HG02642 (cell line): Measurements from ENCODE around the gene RNF144A.
"Not testable (repeated sequence)": the region's sequence is repeated elsewhere in the genome, so short reads cannot be mapped to it uniquely, and the experiment has no call there.

Experiments used
- ATAC-seq: cut with Tn5 transposase; IDR thresholded peaks from one replicate; pipeline ENCODE4 v1.9.1; 2021; ENCODE audit warnings: mild to moderate bottlenecking; ENCODE audit not compliant: unreplicated experiment, poor library complexity

Gene RNF144A

GRCh38 chr2:6927186-6927585 lies 10.0 kb downstream of the RNF144A start:
- ATAC-seq = no peak

GRCh38 chr2:6927753-6928152 lies 10.5 kb downstream of the RNF144A start:
- no peak for ATAC-seq

GRCh38 chr2:6928452-6928851 lies 11.2 kb downstream of the RNF144A start:
- no peak for ATAC-seq

- no peak for ATAC-seq
Observed at GRCh38 chr2:6929196-6929819, 12.1 kb downstream of the RNF144A start.

GRCh38 chr2:6930923-6931647 lies 13.9 kb downstream of the RNF144A start:
- no peak for ATAC-seq

- no peak for ATAC-seq
Observed at GRCh38 chr2:6931753-6932152, 14.5 kb downstream of the RNF144A start.

DNA sequence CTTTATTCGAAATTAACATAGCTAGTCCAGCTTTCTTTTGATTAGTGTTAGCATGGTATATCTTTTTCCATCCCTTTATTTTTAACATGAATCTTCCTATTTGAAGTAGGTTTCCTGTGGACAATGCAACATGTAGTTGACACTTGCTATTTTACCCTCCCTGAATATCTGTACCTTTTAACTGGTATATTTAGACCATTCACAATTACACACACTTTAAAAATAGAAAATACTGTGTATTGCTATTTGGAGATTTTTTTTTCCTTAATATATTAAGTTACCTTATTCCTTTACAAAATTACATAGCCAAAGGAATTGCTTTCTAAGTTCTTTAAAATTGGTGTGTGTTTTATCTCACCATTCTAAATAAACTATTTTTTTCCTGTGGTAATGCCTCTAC lies 15.0 kb downstream of the RNF144A start:
- no peak for ATAC-seq

DNA sequence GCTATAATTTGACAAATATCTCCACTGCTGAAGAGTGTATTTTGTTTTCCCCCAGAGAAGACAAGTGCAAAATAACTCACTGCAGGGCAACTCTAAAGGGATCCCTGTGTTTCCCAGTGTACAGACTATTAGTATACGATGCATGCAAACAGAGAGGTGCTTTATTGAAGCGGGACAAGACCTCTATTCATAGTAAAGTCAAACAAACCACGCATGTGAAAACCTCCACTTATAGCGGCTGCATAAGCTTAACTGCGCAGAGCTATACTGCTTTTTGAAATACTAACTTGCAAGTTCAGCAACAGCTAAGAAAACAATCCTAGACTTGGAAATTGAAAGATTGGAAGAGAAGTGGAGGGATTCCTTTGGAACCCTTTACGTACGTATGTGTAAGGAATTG lies 15.6 kb downstream of the RNF144A start:
- ATAC-seq = no peak

- ATAC-seq = no peak
Observed at GRCh38 chr2:6933911-6934310, 16.7 kb downstream of the RNF144A start.

DNA sequence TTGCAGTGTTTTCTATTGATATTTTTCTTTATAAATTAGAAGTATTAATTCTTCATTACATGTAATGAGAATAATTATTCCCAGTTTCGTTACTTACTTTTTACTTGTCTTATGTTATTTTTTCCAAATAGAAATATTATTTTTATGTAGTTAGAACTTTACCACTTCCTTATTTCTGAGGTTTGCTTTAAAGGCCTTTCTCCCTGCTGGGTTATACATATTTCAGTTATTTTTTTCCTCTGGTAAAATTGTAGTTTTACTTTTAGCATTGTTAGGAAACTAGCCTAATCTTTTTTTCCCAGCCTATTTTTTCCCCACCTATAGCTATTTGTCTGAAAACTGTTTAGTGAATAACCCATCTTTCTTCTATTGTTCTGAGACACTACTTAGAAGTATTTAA lies 17.1 kb downstream of the RNF144A start:
- ATAC-seq = no peak

DNA sequence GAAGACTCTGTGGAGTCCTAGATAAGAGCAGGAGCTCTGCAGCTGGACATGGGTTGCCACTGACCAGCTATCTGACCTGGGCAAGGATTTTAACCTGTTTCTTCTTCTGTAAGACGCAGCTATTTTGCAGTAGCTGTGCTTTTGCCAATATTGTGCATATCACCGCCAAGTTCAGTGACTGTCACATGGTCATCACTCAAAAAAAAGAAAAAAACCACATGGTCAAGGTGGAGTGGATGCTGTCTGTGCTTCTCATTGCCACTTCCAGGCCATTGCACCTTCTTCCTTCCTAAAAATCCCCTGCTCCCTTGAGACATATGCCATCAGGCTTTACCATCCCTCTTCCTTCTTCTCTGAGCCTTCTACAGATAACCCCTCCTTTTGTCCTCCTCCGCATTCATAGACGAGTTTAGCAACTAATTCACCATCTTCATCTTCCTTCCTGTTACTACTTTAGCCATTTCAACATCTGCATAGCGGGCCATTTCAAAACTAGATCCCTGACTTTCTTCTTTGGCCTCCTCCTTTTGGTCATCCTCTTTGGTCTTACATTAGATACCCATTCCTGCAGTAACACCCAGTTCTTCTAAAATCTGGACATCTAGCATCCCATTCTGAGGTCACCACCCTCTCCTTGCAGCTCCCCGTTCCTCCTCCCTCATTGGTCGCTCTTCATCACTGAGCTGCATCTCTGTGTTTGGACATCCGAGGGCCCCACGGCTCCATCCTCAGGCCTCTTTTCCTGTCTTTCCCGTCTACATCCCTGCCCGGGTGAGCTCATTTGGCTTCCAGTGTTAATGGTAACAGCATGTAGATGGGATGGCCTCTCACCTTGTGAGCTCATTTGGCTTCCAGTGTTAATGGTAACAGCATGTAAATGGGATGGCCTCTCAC lies 17.8 kb downstream of the RNF144A start:
- ATAC-seq = no peak

GRCh38 chr2:6935652-6936020 lies 18.4 kb downstream of the RNF144A start:
- not testable (repeated sequence) for ATAC-seq

DNA sequence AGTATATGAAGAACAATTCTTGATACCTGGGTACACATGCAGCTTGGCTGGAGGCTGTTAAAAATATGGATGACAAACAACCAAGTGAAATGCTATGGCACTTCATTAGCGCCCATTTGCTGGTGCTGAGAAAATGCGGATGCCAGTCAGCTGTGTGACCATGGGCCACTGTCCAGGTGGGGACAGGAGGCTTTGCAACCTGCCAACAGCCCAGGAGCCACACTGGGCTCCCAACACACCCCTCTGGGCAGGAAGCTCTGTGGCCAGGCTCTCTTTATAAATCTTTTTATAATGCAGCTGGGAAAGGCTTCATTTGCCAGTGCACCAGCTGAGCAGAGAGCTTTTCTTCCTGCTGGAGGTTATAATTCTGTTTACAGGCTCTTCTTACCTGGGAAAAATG lies 19.9 kb downstream of the RNF144A start:
- ATAC-seq = no peak

DNA sequence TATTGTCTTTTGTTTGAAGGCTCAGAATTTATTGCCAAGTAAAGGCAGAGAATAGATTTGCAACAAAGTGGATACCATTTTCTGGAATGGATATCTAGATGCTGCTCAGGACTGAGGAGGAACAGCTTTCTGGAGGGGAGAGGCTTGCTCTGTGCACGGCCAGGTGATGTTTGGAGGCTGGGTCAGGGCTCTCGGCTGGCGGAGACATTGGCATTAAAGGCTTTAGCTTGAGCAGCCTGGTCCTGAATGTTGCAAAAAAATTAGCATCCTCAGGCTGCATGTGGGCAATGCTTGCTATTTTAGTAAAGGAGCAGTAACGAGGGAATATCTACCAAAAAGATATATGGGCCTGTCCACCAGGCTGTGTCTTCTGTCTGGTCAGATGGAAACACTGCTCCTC lies 20.4 kb downstream of the RNF144A start:
- no peak for ATAC-seq

DNA sequence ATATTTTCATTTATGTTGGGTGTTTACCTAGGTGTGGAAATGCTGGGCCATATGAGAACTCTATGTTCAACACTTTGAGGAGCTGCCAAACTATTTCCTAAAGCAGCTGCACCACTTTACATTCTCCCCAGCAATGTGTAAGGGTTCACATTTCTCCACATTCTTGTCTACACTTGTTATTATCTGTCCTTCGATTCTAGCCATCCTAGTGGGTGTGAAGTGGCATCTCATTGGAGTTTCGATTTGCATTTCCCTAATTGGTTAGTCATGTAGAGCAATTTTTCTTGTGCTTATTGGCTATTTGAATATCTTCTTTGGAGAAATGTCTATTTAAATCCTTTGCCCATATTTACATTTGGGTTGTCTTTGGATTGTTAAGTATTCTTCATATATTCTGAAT lies 21.9 kb downstream of the RNF144A start:
- no peak for ATAC-seq

DNA sequence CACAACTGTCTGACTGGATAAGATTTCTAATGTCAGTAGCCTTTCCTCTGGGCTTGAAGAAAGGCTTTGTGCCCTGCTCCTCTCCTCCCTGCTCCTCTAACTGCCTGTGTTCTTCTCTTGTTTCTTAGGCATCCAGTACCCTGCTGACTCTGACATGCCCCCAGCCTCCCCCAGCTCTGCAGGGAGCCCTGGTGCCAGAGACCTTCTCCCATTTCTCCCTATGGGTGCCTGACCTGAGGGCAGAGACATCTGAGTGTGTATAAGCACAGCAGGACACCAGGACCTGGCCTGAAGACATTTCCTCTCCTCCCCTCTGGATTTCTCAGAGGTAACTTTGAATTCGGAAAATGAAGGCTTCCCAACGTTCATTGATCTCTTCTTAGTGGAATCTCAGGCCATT lies 23.6 kb downstream of the RNF144A start:
- no peak for ATAC-seq

GRCh38 chr2:6941299-6942046 lies 24.3 kb downstream of the RNF144A start:
- no peak for ATAC-seq

- ATAC-seq = no peak
Observed at GRCh38 chr2:6942848-6943247, 25.6 kb downstream of the RNF144A start.

- ATAC-seq = no peak
Observed at GRCh38 chr2:6943523-6943922, 26.3 kb downstream of the RNF144A start.

- no peak for ATAC-seq
Observed at GRCh38 chr2:6943971-6944370, 26.8 kb downstream of the RNF144A start.

DNA sequence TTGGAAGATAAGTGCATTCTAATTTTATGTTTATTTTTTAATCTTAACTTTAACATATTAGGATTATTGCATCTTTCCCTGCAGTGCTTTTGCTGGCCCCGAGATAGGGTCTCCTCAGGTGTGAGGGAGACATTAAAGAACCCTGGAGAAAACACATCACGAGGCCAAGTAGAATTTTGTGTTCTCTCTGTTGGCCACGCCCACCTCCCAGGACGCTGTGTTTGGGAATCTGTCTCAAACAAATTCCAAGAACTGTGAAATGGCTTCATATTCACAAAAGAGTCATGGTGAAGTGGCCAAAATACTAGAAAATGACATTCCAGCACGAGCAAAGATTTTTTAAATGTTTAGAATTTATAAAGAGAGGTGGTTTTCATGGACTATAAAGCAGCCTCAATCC lies 27.3 kb downstream of the RNF144A start:
- ATAC-seq = no peak
